ENCODE data around the gene TNFRSF18.

GRCh38 chr1:1171546-1172340 is 34.6 kb downstream of the TNFRSF18 start:
- no peak for TF ChIP-seq POLR2A (IDR thresholded peaks at IDR 0.05; ENCODE audit: low read depth, low read length)
- TF ChIP-seq TAF1 (IDR thresholded peaks at IDR 0.05; ENCODE audit: borderline replicate concordance, low read depth, low read length), result no peak

Data from GM12892 (cell line).